ENCODE data around the gene MITF. TPM values are rescaled to one million over a fixed set of nuclear protein-coding genes. Genes with fewer than 3 reads are reported as not detected.

Gene MITF
- polyA plus RNA-seq, 1 donor from 2014 or later: not detected

DNA sequence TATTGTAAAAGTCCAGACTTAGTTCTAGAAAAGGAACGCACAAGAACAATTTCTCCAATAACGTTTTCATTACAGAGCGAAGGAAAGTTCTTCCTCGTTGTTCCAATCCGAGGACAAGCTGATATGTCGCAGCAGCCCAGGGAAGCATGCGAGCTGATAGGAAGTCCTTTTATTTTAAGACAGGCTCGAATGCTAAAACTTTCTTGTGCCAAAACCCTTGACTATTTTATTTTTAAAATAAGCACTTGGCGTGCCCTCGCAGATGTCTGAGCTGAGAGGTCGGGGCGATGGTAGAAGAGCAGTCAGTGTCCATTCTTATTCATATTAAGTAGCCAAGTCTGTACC lies 433 bp upstream of the MITF start:
- peaks cover 63% of the 10 kb centered on the region for H3K27me3 ChIP-seq (ENCODE audit: insufficient read depth, low read depth, low read length)

DNA sequence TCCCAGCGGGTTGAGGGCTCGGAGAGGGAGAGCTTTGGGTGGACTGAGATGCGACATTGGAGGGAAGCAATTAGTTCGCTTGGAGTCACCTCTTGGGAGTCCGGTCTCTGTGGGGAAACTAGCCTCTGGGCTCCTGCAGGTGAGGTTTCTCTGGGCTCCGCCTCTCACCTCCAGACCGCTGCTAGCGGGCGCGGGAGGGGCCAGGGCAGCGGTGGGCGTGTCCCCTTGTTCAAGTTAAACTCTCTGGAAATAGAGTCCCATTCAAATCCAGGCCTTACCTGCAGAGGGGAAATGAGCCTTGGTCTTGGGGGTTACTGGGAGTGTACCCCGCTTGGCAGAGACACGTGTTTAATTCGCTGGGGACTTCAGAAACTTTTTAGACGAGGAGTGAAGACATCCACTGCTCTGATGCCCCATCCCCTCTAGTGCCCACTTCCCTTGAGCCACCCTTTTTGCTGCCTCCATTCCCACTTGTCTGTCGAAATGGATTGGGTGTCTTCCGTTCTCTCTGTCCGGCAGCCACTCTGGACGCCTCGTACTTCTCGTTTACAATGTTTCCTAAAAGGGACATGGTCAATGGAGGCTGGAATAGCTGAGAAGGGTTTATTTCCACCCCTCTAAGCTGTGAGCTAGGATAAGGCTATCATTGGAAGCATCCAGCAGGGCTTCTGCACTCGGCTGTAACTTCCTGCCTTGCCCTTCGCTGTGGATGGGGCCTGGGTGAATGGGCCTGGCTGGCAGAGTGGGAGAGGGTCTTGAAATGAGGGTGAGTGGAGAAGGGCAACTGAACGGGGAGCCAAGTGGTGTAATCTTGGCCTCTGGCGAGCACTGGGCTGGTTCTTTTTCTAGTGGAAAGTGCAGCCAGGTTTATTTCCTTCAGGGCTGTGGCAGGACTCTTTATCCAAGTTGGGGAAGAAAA lies 1.1 kb downstream of the MITF start:
- Histone ChIP-seq H3K9ac (ENCODE audit: low read length) (no peak overlapping the region), H3K27me3 (ENCODE audit: insufficient read depth, low read depth, low read length) (peaks cover 63% of the 10 kb centered on the region), H3K27ac (ENCODE audit: low read length) (no peak overlapping the region), H2AFZ (ENCODE audit: low read depth, low read length) (no peak overlapping the region), H3K4me2 (ENCODE audit: low read length) (peak overlapping the region; percentile 86), H3K9me2 (ENCODE audit: insufficient read depth, low read length) (no peaks in the 10 kb centered on the region), H3F3A (ENCODE audit: insufficient read depth, low read length, poor library complexity, severe bottlenecking) (no peaks in the 10 kb centered on the region), H3K9me3 (ENCODE audit: low read length) (no peaks in the 10 kb centered on the region), H4K20me1 (ENCODE audit: insufficient read depth) (no peaks in the 10 kb centered on the region), H3K4me3 (ENCODE audit: low read length) (peak overlapping the region; percentile 79), H3K79me2 (replicated peaks; ENCODE audit: insufficient read depth, low read length) (no peaks in the 10 kb centered on the region), H3K36me3 (ENCODE audit: insufficient read depth, low read length) (no peaks in the 10 kb centered on the region)
- TF ChIP-seq POLR2AphosphoS5 (IDR thresholded peaks at IDR 0.05) (no peak), EP300 (conservative IDR thresholded peaks at IDR 0.05; ENCODE audit: poor library complexity, severe bottlenecking) (no peak), MXI1 (conservative IDR thresholded peaks at IDR 0.05; ENCODE audit: poor library complexity, severe bottlenecking) (no peak), RAD21 (conservative IDR thresholded peaks at IDR 0.05) (no peak), EZH2 (IDR thresholded peaks at IDR 0.05; ENCODE audit: borderline replicate concordance, insufficient read depth, low read length, poor library complexity, severe bottlenecking) (no peak), TAF1 (IDR thresholded peaks at IDR 0.05; ENCODE audit: low read depth) (no peak), SMC3 (conservative IDR thresholded peaks at IDR 0.05; ENCODE audit: poor library complexity) (no peak)
- TF ChIP-seq, protein P1, sequence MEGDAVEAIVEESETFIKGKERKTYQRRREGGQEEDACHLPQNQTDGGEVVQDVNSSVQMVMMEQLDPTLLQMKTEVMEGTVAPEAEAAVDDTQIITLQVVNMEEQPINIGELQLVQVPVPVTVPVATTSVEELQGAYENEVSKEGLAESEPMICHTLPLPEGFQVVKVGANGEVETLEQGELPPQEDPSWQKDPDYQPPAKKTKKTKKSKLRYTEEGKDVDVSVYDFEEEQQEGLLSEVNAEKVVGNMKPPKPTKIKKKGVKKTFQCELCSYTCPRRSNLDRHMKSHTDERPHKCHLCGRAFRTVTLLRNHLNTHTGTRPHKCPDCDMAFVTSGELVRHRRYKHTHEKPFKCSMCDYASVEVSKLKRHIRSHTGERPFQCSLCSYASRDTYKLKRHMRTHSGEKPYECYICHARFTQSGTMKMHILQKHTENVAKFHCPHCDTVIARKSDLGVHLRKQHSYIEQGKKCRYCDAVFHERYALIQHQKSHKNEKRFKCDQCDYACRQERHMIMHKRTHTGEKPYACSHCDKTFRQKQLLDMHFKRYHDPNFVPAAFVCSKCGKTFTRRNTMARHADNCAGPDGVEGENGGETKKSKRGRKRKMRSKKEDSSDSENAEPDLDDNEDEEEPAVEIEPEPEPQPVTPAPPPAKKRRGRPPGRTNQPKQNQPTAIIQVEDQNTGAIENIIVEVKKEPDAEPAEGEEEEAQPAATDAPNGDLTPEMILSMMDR (IDR thresholded peaks at IDR 0.05; ENCODE audit: poor library complexity, severe bottlenecking): no peak
- TF ChIP-seq, protein P2, sequence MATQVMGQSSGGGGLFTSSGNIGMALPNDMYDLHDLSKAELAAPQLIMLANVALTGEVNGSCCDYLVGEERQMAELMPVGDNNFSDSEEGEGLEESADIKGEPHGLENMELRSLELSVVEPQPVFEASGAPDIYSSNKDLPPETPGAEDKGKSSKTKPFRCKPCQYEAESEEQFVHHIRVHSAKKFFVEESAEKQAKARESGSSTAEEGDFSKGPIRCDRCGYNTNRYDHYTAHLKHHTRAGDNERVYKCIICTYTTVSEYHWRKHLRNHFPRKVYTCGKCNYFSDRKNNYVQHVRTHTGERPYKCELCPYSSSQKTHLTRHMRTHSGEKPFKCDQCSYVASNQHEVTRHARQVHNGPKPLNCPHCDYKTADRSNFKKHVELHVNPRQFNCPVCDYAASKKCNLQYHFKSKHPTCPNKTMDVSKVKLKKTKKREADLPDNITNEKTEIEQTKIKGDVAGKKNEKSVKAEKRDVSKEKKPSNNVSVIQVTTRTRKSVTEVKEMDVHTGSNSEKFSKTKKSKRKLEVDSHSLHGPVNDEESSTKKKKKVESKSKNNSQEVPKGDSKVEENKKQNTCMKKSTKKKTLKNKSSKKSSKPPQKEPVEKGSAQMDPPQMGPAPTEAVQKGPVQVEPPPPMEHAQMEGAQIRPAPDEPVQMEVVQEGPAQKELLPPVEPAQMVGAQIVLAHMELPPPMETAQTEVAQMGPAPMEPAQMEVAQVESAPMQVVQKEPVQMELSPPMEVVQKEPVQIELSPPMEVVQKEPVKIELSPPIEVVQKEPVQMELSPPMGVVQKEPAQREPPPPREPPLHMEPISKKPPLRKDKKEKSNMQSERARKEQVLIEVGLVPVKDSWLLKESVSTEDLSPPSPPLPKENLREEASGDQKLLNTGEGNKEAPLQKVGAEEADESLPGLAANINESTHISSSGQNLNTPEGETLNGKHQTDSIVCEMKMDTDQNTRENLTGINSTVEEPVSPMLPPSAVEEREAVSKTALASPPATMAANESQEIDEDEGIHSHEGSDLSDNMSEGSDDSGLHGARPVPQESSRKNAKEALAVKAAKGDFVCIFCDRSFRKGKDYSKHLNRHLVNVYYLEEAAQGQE (IDR thresholded peaks at IDR 0.05; ENCODE audit: borderline replicate concordance): no peak

More for the DNA sequence above, 433 bp upstream of the MITF start:
- Histone ChIP-seq H3K4me2 (ENCODE audit: low read length) (peak overlapping the region; percentile 86), H3K4me3 (ENCODE audit: low read length) (peak overlapping the region; percentile 79), H3K36me3 (ENCODE audit: insufficient read depth, low read length) (no peaks in the 10 kb centered on the region), H3K9me2 (ENCODE audit: insufficient read depth, low read length) (no peaks in the 10 kb centered on the region), H3K9me3 (ENCODE audit: low read length) (no peaks in the 10 kb centered on the region), H3F3A (ENCODE audit: insufficient read depth, low read length, poor library complexity, severe bottlenecking) (no peaks in the 10 kb centered on the region), H3K9ac (ENCODE audit: low read length) (no peak overlapping the region), H4K20me1 (ENCODE audit: insufficient read depth) (no peaks in the 10 kb centered on the region), H3K79me2 (replicated peaks; ENCODE audit: insufficient read depth, low read length) (no peaks in the 10 kb centered on the region), H2AFZ (ENCODE audit: low read depth, low read length) (no peak overlapping the region), H3K27ac (ENCODE audit: low read length) (no peak overlapping the region)
- TF ChIP-seq SMC3 (conservative IDR thresholded peaks at IDR 0.05; ENCODE audit: poor library complexity) (no peak), POLR2AphosphoS5 (IDR thresholded peaks at IDR 0.05) (no peak)
- TF ChIP-seq, protein P1 (IDR thresholded peaks at IDR 0.05; ENCODE audit: poor library complexity, severe bottlenecking): no peak
